HG03039 (cell line): ENCODE measurements around the gene LCP1.
A peak's percentile ranks its signal among the peaks of the same experiment; 100 is the strongest.

Experiments used
- ATAC-seq: cut with Tn5 transposase; IDR thresholded peaks from one replicate; pipeline ENCODE4 v1.9.1; 2021; ENCODE audit warnings: mild to moderate bottlenecking, moderate library complexity; ENCODE audit not compliant: unreplicated experiment

Gene LCP1

GRCh38 chr13:46131705-46132104 lies 50.3 kb downstream of the LCP1 start:
- ATAC-seq: no peak

GRCh38 chr13:46129955-46130618 lies 51.9 kb downstream of the LCP1 start:
- no peak for ATAC-seq

GRCh38 chr13:46129124-46129523 lies 52.9 kb downstream of the LCP1 start:
- no peak for ATAC-seq

- ATAC-seq: no peak
Observed at GRCh38 chr13:46127358-46128023, 54.5 kb downstream of the LCP1 start.

GRCh38 chr13:46126552-46127357 lies 55.2 kb downstream of the LCP1 start:
- ATAC-seq: peak; percentile 68

- ATAC-seq: no peak
Observed at GRCh38 chr13:46126056-46126455, 55.9 kb downstream of the LCP1 start.

- ATAC-seq: no peak
Observed at GRCh38 chr13:46124967-46125933, 56.7 kb downstream of the LCP1 start.

GRCh38 chr13:46124531-46124966 lies 57.4 kb downstream of the LCP1 start:
- no peak for ATAC-seq

GRCh38 chr13:46122304-46122703 lies 59.7 kb downstream of the LCP1 start:
- no peak for ATAC-seq

- ATAC-seq: no peak
Observed at GRCh38 chr13:46121597-46122163, 60.3 kb downstream of the LCP1 start.

GRCh38 chr13:46121033-46121432 lies 60.9 kb downstream of the LCP1 start:
- no peak for ATAC-seq

GRCh38 chr13:46119883-46120614 lies 61.9 kb downstream of the LCP1 start:
- ATAC-seq: no peak

GRCh38 chr13:46116653-46117502 lies 65.1 kb downstream of the LCP1 start:
- no peak for ATAC-seq

- no peak for ATAC-seq
Observed at GRCh38 chr13:46114613-46115012, 67.4 kb downstream of the LCP1 start.

GRCh38 chr13:46113596-46113995 lies 68.4 kb downstream of the LCP1 start:
- ATAC-seq: no peak

- ATAC-seq: no peak
Observed at GRCh38 chr13:46111151-46111550, 70.8 kb downstream of the LCP1 start.

- ATAC-seq: no peak
Observed at GRCh38 chr13:46109451-46109850, 72.5 kb downstream of the LCP1 start.

GRCh38 chr13:46106839-46107371 lies 75.1 kb downstream of the LCP1 start:
- ATAC-seq: no peak
